ENCODE data around the gene P2RY12. TPM values are rescaled to one million over a fixed set of nuclear protein-coding genes. Genes with fewer than 3 reads are reported as not detected.

P2RY12 gene
- total and polyA plus RNA-seq, 12 donors: 0.33 to 3.1 (median 0.76) TPM; not detected in 1

- Histone ChIP-seq H3K4me1 (peaks cover 0 to 35% (median 0%) of the 10 kb centered on the region in 9 donors), H3K27me3 (no peaks in the 10 kb centered on the region), H3K36me3 (no peaks in the 10 kb centered on the region), H3K9me3 (no peaks in the 10 kb centered on the region), H3K27ac (peak overlapping the region in 1 of 10 donors; percentile 62), H3K4me3 (no peak overlapping the region)
- no peak for DNase-seq
- no peak for ATAC-seq
- WGBS, 2 donors: 87 to 93% methylated on average over 7 of the region's 7 CpGs
- TF ChIP-seq CTCF (IDR thresholded peaks at IDR 0.05): no peak
- intact Hi-C loops (cut with DNase I): no loop called here
These were observed 65.6 kb downstream of the P2RY12 start for GRCh38 chr3:151318991-151319390.

- ATAC-seq (no peak), DNase-seq (no peak)
- Histone ChIP-seq H3K27me3 (no peaks in the 10 kb centered on the region), H3K27ac (peak overlapping the region in 1 of 10 donors; percentile 62), H3K4me3 (no peak overlapping the region), H3K36me3 (no peaks in the 10 kb centered on the region), H3K9me3 (no peaks in the 10 kb centered on the region), H3K4me1 (peaks cover 0 to 35% (median 0%) of the 10 kb centered on the region in 9 donors)
- TF ChIP-seq CTCF (IDR thresholded peaks at IDR 0.05): no peak
- intact Hi-C loops (cut with DNase I): no loop called here
These were observed 66.2 kb downstream of the P2RY12 start for GRCh38 chr3:151318313-151318712.

- Histone ChIP-seq H3K27me3 (no peaks in the 10 kb centered on the region), H3K4me3 (no peak within 1 kb of the TSS), H3K4me1 (peaks cover 0 to 25% (median 0%) of the 10 kb centered on the region in 9 donors), H3K27ac (no peak within 1 kb of the TSS), H3K9me3 (no peaks in the 10 kb centered on the region), H3K36me3 (no peaks in the 10 kb centered on the region)
- WGBS, 2 donors: 75 to 79% methylated on average over 7 of the region's 7 CpGs
- no peak for TF ChIP-seq CTCF (IDR thresholded peaks at IDR 0.05)
- no peak for DNase-seq
- no peak for ATAC-seq
- intact Hi-C loops (cut with DNase I): no loop called here
These were observed 68.1 kb downstream of the P2RY12 start, which contains the start of gene GPR87 for GRCh38 chr3:151316267-151316991. GPR87 (minus strand) TSS chr3:151316820; CDS start chr3:151300100, 16,720 bp downstream.

- Histone ChIP-seq H3K27me3 (no peaks in the 10 kb centered on the region), H3K36me3 (no peaks in the 10 kb centered on the region), H3K9me3 (no peaks in the 10 kb centered on the region), H3K4me3 (no peak overlapping the region), H3K27ac (no peak overlapping the region), H3K4me1 (peaks cover 0 to 19% (median 0%) of the 10 kb centered on the region in 9 donors)
- WGBS, 2 donors: 89 to 93% methylated on average over 2 of the region's 2 CpGs
- TF ChIP-seq CTCF (IDR thresholded peaks at IDR 0.05): no peak
- ATAC-seq: no peak
- no peak for DNase-seq
- intact Hi-C loops (cut with DNase I): no loop called here
These were observed 68.7 kb downstream of the P2RY12 start for GRCh38 chr3:151315846-151316245.

Data from heart right ventricle (tissue), 16 donors.